HepG2 (cell line): Measurements from ENCODE around the gene BCL11B. TPM values are rescaled to one million over a fixed set of nuclear protein-coding genes. Genes with fewer than 3 reads are reported as not detected.

Source experiments
- ATAC-seq: fragments of 200-7000 bp; cut with Tn5 transposase; 3 replicates; pipeline ENCODE4 v1.9.1; 2020; ENCODE audit warnings: mild to moderate bottlenecking, moderate library complexity
- BruUV-seq: library from RNA; stranded (reverse); fragments of 400-500 nt; replicated peaks from 2 replicates; lab custom pipeline; 2021; lab: Mats Ljungman, UMichigan
- CTCF ChIA-PET: fragments of 300-600 bp; formaldehyde crosslinking; extraction: SDS; loops from one replicate; lab custom pipeline; 2021; ENCODE audit warnings: low total read pairs, inconsistent platforms, low intra/inter-chr PET ratio; lab: Yijun Ruan, JAX
- POLR2A ChIA-PET: fragments of 350-600 bp; sonication (Branson Sonifier 250); formaldehyde crosslinking; loops from one replicate; lab custom pipeline; 2020; ENCODE audit warnings: antibody characterized with exemption, inconsistent platforms; lab: Yijun Ruan, JAX
- DNase-seq: peaks from one replicate; pipeline ENCODE4 v3.0.0-alpha.2; 2015; ENCODE audit warnings: low spot score
- FAIRE-seq: peaks from 3 replicates; lab custom pipeline; 2011; peaks lifted over from hg19 to GRCh38; lab: Jason Lieb, UNC
- H2AFZ ChIP-seq: one replicate; pipeline ENCODE4 v1.6.1; 2011; ENCODE audit warnings: low read length, inconsistent platforms
- H3K27ac ChIP-seq: fragments of 300-600 bp; 3 replicates; pipeline ENCODE4 v1.8.0; 2011; ENCODE audit warnings: mixed run types, mild to moderate bottlenecking, mixed read lengths, low read length, inconsistent platforms; ENCODE audit not compliant: insufficient read depth; ENCODE audit errors: extremely low read length
- H3K27me3 ChIP-seq, 2 experiments: fragments of 200-600 bp in 1 of 2; 2 replicates in 1 of 2; 3 replicates in 1 of 2; pipeline versions ENCODE4 v1.6.0 to v1.8.0; 2011; ENCODE audit warnings: low read length in 2 of 2, mild to moderate bottlenecking in 2 of 2, moderate library complexity in 2 of 2, inconsistent platforms in 1 of 2; ENCODE audit not compliant: insufficient read depth in 2 of 2, control insufficient read depth in 1 of 2
- H3K36me3 ChIP-seq, 2 experiments: fragments of 200-600 bp in 1 of 2; replicated peaks in 1 of 2; 2 replicates in 1 of 2; 3 replicates in 1 of 2; pipeline versions ENCODE4 v1.5.1 to v1.8.0; 2011; ENCODE audit warnings: low read length in 2 of 2, inconsistent platforms in 1 of 2; ENCODE audit not compliant: insufficient read depth in 2 of 2, control insufficient read depth in 1 of 2
- H3K4me1 ChIP-seq: 2 replicates; pipeline ENCODE4 v1.5.1; 2012; ENCODE audit warnings: low read length, inconsistent platforms; ENCODE audit not compliant: insufficient read depth
- H3K4me2 ChIP-seq: 2 replicates; pipeline ENCODE4 v1.6.0; 2011; ENCODE audit warnings: low read depth, low read length, inconsistent platforms
- H3K4me3 ChIP-seq, 3 experiments: fragments of 200-600 bp in 1 of 3; sonication (generic), shearing (Covaris generic) in 1 of 3; replicated peaks in 1 of 3; 2 replicates each; pipeline ENCODE4 v1.5.1; 2011 to 2016; ENCODE audit warnings: low read length in 3 of 3, inconsistent platforms in 2 of 3, low read depth in 2 of 3, mild to moderate bottlenecking in 2 of 3, control low read depth in 1 of 3, mixed read lengths in 1 of 3; ENCODE audit not compliant: insufficient read depth in 1 of 3
- H3K79me2 ChIP-seq: one replicate; pipeline ENCODE4 v1.6.1; 2011; ENCODE audit warnings: low read length, inconsistent platforms; ENCODE audit not compliant: insufficient read depth
- H3K9ac ChIP-seq: 2 replicates; pipeline ENCODE4 v1.6.0; 2011; ENCODE audit warnings: mild to moderate bottlenecking, low read depth, low read length, inconsistent platforms; ENCODE audit not compliant: insufficient read depth
- H3K9me3 ChIP-seq: 2 replicates; pipeline ENCODE4 v1.5.1; 2012; ENCODE audit warnings: mild to moderate bottlenecking, low read length
- H4K20me1 ChIP-seq: 2 replicates; pipeline ENCODE4 v1.6.0; 2011; ENCODE audit warnings: inconsistent platforms, mild to moderate bottlenecking, low read length, moderate library complexity; ENCODE audit not compliant: insufficient read depth
- DR1 ChIP-seq: sonication (generic); formaldehyde crosslinking; IDR thresholded peaks from 2 replicates; pipeline ENCODE4 v1.8.0; 2021; ENCODE audit warnings: mild to moderate bottlenecking, missing genetic modification reagents, inconsistent platforms
- EEA1 ChIP-seq: sonication (generic); formaldehyde crosslinking; IDR thresholded peaks from 2 replicates; pipeline ENCODE4 v1.5.1; 2020; ENCODE audit warnings: mild to moderate bottlenecking, missing genetic modification reagents, borderline replicate concordance
- HMGA1 ChIP-seq: sonication (generic); formaldehyde crosslinking; conservative IDR thresholded peaks from 2 replicates; pipeline ENCODE4 v1.4.0; 2020; ENCODE audit warnings: missing genetic modification reagents
- JDP2 ChIP-seq: sonication (generic); formaldehyde crosslinking; IDR thresholded peaks from 2 replicates; pipeline ENCODE4 v1.8.1; 2022; ENCODE audit warnings: missing genetic modification reagents, borderline replicate concordance
- PHB2 ChIP-seq: fragments of 450-650 bp; IDR thresholded peaks from 2 replicates; pipeline ENCODE4 v1.6.1; 2018; ENCODE audit not compliant: partially characterized antibody
- SOX5 ChIP-seq: IDR thresholded peaks from 2 replicates; pipeline ENCODE4 v1.6.1; 2016; ENCODE audit warnings: borderline replicate concordance
- TFDP2 ChIP-seq: sonication (generic); formaldehyde crosslinking; IDR thresholded peaks from 2 replicates; pipeline ENCODE4 v1.4.0; 2020; ENCODE audit warnings: missing genetic modification reagents
- TRIM24 ChIP-seq: sonication (generic); formaldehyde crosslinking; IDR thresholded peaks from 2 replicates; pipeline ENCODE4 v1.8.0; 2022; ENCODE audit warnings: mild to moderate bottlenecking, missing genetic modification reagents
- ZFX ChIP-seq: sonication (generic); formaldehyde crosslinking; IDR thresholded peaks from 2 replicates; pipeline ENCODE4 v1.4.0; 2020; ENCODE audit warnings: mild to moderate bottlenecking, low read depth, missing genetic modification reagents, moderate library complexity
- ZNF777 ChIP-seq: sonication (generic); formaldehyde crosslinking; IDR thresholded peaks from 2 replicates; pipeline ENCODE4 v1.4.0; 2020; ENCODE audit warnings: missing genetic modification reagents
- WGBS: methylation state at CpG from one replicate; pipeline ENCODE4 v1.1.6; 2017; ENCODE audit warnings: low lambda C conversion rate; 5-methylcytosine and 5-hydroxymethylcytosine counted together
- in situ Hi-C: cut with HindIII; loops from 2 replicates; pipeline ENCODE4 v1.10.0; 2017; ENCODE audit warnings: low pct_unique_long_range_greater_than_20kb; ENCODE audit not compliant: extremely low pct_ligation_motif_present
- intact Hi-C: fragments of 100-400 bp; cut with micrococcal nuclease; formaldehyde crosslinking; loops from one replicate; pipeline ENCODE4 v1.10.0; 2022; ENCODE audit not compliant: unreplicated experiment
- polyA plus RNA-seq, 8 experiments: library from polyadenylated mRNA; depleted of rRNA in 3 of 8; stranded (reverse) in 7 of 8; unstranded in 1 of 8; fragments of >200 nt; fragmentation: Illumina TruSeq in 4 of 8; extraction: Trizol in 4 of 8; gene quantifications; 2 replicates each; pipeline versions ENCODE4 v1.2.1 to v1.2.3, GENCODE V29; 2011 to 2016; ENCODE audit warnings: low read depth in 4 of 8, missing spikeins in 1 of 8, mixed read lengths in 1 of 8; ENCODE audit not compliant: insufficient read depth in 1 of 8
- total RNA-seq, 5 experiments: library from RNA; depleted of rRNA; stranded (reverse); fragments of >200 nt; fragmentation: Illumina TruSeq; extraction: Trizol; gene quantifications; 2 replicates each; pipeline ENCODE4 v1.2.3, GENCODE V29; 2016; ENCODE audit warnings: low read depth in 1 of 5
- TF ChIP-seq, protein P1 (sequence below): sonication (generic); formaldehyde crosslinking; IDR thresholded peaks from 2 replicates; pipeline ENCODE4 v1.5.0; 2020; ENCODE audit warnings: missing genetic modification reagents
- TF ChIP-seq, protein P2 (sequence below): sonication (generic); formaldehyde crosslinking; IDR thresholded peaks from 2 replicates; pipeline ENCODE4 v1.5.0; 2020; ENCODE audit warnings: mild to moderate bottlenecking, missing genetic modification reagents, moderate library complexity
- TF ChIP-seq, protein P3 (sequence below): sonication (generic); formaldehyde crosslinking; IDR thresholded peaks from 2 replicates; pipeline ENCODE4 v1.4.0; 2020; ENCODE audit warnings: missing genetic modification reagents
- TF ChIP-seq, protein P4 (sequence below): sonication (generic); formaldehyde crosslinking; IDR thresholded peaks from 2 replicates; pipeline ENCODE4 v1.4.0; 2020; ENCODE audit warnings: missing genetic modification reagents, borderline replicate concordance

BCL11B gene
- total and polyA plus RNA-seq, 2 of the 13 experiments (the other 11 are each of a cell fraction or from before 2014, with no cell fraction given): not detected

DNA sequence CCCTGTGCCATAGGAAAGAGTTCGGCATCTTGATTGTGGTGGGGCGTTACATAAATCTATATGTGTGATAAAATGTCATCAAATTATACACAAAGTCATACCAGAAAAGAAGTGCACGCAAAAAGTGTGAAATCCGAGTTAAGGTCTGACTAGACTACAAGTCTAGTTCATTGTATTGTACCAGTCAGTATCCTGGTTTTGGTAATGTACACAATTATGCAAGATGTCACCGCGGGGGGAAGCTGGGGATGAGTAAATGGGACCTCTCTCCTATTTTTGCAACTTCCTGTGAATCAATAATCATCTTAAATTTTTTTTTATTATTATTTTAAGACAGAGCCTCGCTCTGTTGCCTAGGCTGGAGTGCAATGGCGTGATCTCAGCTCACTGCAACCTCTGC, 43.2 kb upstream of the BCL11B start:
- FAIRE-seq (no peak), ATAC-seq (no peak), DNase-seq (peak; percentile 38)
- WGBS: 55% methylated on average over 8 of the region's 8 CpGs
- in situ Hi-C loops (no loop called here), intact Hi-C loops (loop anchor here (5.0 kb wide), 1 partner anchor 43 kb away; the partner anchor contains the start of gene BCL11B)
- Histone ChIP-seq H3K9ac (no peak overlapping the region), H3K36me3 (no peaks in the 10 kb centered on the region), H3K79me2 (no peaks in the 10 kb centered on the region), H3K4me1 (peaks cover 64% of the 10 kb centered on the region), H2AFZ (no peak overlapping the region), H3K27ac (no peak overlapping the region), H3K4me3 (no peak overlapping the region), H3K27me3 (no peaks in the 10 kb centered on the region), H4K20me1 (no peaks in the 10 kb centered on the region), H3K9me3 (no peaks in the 10 kb centered on the region), H3K4me2 (no peak overlapping the region)
- POLR2A ChIA-PET: no interaction called here
- CTCF ChIA-PET: no interaction called here
- no TSS peak for BruUV-seq
- TF ChIP-seq EEA1: no peak
- no peak for TF ChIP-seq TFDP2 (CRISPR knock-in tag)
- no peak for TF ChIP-seq HMGA1 (CRISPR knock-in tag)
- no peak for TF ChIP-seq JDP2
- TF ChIP-seq TRIM24 (CRISPR knock-in tag): no peak
- no peak for TF ChIP-seq ZFX (CRISPR knock-in tag)
- no peak for TF ChIP-seq PHB2
- TF ChIP-seq DR1 (CRISPR knock-in tag): no peak
- TF ChIP-seq ZNF777 (CRISPR knock-in tag): no peak
- TF ChIP-seq, protein P1, sequence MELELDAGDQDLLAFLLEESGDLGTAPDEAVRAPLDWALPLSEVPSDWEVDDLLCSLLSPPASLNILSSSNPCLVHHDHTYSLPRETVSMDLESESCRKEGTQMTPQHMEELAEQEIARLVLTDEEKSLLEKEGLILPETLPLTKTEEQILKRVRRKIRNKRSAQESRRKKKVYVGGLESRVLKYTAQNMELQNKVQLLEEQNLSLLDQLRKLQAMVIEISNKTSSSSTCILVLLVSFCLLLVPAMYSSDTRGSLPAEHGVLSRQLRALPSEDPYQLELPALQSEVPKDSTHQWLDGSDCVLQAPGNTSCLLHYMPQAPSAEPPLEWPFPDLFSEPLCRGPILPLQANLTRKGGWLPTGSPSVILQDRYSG (CRISPR knock-in tag): no peak
- TF ChIP-seq, protein P2, sequence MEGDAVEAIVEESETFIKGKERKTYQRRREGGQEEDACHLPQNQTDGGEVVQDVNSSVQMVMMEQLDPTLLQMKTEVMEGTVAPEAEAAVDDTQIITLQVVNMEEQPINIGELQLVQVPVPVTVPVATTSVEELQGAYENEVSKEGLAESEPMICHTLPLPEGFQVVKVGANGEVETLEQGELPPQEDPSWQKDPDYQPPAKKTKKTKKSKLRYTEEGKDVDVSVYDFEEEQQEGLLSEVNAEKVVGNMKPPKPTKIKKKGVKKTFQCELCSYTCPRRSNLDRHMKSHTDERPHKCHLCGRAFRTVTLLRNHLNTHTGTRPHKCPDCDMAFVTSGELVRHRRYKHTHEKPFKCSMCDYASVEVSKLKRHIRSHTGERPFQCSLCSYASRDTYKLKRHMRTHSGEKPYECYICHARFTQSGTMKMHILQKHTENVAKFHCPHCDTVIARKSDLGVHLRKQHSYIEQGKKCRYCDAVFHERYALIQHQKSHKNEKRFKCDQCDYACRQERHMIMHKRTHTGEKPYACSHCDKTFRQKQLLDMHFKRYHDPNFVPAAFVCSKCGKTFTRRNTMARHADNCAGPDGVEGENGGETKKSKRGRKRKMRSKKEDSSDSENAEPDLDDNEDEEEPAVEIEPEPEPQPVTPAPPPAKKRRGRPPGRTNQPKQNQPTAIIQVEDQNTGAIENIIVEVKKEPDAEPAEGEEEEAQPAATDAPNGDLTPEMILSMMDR (CRISPR knock-in tag): no peak
- 0 out of 2 replicates have a peak, but pooled peaks have one; percentile 29 for TF ChIP-seq SOX5
- TF ChIP-seq, protein P3, sequence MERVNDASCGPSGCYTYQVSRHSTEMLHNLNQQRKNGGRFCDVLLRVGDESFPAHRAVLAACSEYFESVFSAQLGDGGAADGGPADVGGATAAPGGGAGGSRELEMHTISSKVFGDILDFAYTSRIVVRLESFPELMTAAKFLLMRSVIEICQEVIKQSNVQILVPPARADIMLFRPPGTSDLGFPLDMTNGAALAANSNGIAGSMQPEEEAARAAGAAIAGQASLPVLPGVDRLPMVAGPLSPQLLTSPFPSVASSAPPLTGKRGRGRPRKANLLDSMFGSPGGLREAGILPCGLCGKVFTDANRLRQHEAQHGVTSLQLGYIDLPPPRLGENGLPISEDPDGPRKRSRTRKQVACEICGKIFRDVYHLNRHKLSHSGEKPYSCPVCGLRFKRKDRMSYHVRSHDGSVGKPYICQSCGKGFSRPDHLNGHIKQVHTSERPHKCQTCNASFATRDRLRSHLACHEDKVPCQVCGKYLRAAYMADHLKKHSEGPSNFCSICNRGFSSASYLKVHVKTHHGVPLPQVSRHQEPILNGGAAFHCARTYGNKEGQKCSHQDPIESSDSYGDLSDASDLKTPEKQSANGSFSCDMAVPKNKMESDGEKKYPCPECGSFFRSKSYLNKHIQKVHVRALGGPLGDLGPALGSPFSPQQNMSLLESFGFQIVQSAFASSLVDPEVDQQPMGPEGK (CRISPR knock-in tag): 0 out of 2 replicates have a peak, but pooled peaks have one; percentile 41
- TF ChIP-seq, protein P4, sequence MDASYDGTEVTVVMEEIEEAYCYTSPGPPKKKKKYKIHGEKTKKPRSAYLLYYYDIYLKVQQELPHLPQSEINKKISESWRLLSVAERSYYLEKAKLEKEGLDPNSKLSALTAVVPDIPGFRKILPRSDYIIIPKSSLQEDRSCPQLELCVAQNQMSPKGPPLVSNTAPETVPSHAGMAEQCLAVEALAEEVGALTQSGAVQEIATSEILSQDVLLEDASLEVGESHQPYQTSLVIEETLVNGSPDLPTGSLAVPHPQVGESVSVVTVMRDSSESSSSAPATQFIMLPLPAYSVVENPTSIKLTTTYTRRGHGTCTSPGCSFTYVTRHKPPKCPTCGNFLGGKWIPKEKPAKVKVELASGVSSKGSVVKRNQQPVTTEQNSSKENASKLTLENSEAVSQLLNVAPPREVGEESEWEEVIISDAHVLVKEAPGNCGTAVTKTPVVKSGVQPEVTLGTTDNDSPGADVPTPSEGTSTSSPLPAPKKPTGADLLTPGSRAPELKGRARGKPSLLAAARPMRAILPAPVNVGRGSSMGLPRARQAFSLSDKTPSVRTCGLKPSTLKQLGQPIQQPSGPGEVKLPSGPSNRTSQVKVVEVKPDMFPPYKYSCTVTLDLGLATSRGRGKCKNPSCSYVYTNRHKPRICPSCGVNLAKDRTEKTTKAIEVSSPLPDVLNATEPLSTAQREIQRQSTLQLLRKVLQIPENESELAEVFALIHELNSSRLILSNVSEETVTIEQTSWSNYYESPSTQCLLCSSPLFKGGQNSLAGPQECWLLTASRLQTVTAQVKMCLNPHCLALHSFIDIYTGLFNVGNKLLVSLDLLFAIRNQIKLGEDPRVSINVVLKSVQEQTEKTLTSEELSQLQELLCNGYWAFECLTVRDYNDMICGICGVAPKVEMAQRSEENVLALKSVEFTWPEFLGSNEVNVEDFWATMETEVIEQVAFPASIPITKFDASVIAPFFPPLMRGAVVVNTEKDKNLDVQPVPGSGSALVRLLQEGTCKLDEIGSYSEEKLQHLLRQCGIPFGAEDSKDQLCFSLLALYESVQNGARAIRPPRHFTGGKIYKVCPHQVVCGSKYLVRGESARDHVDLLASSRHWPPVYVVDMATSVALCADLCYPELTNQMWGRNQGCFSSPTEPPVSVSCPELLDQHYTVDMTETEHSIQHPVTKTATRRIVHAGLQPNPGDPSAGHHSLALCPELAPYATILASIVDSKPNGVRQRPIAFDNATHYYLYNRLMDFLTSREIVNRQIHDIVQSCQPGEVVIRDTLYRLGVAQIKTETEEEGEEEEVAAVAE: no peak
